Measurements from ENCODE around the gene FCAMR. TPM values are rescaled to one million over a fixed set of nuclear protein-coding genes. Genes with fewer than 3 reads are reported as not detected.

The FCAMR gene
- total RNA-seq, 1 experiment from 2014 or later, result not detected

DNA sequence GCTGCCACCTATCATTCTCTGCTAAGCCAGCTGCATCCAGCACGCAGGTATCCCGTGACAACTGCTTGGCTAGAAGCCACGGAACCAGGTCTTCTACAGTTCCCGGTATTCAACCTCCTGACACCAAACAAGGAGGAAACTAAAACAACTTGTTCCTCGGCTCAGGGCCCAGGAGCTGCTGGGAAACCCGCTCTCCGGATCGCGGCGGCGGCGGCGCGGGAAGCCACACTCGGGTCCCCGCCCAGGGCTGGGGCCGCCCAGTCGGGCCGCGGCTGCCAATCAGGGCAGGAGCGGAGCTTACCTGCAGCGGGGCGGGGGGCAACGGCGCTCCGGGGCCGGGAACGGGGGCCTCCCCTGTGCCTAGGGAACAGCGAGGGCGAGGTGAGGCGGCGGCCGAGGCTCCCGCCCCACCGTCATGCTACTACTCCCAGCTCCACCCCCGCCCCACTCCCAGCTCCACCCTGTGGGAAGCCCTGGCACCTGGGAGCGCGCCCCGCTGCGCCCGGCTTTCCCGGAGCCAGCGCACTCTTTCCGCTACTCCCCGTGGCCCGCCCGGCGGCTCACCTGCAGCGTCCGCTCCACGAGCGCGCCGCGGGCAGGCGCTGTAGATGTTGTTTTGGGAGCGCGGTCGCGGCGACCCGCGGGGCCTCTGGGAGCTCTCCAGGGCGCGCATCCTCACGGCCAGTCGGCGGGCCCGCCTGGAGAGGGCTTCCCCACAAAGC, 60.9 kb downstream of the FCAMR start (continued):
- TF ChIP-seq, protein P1, sequence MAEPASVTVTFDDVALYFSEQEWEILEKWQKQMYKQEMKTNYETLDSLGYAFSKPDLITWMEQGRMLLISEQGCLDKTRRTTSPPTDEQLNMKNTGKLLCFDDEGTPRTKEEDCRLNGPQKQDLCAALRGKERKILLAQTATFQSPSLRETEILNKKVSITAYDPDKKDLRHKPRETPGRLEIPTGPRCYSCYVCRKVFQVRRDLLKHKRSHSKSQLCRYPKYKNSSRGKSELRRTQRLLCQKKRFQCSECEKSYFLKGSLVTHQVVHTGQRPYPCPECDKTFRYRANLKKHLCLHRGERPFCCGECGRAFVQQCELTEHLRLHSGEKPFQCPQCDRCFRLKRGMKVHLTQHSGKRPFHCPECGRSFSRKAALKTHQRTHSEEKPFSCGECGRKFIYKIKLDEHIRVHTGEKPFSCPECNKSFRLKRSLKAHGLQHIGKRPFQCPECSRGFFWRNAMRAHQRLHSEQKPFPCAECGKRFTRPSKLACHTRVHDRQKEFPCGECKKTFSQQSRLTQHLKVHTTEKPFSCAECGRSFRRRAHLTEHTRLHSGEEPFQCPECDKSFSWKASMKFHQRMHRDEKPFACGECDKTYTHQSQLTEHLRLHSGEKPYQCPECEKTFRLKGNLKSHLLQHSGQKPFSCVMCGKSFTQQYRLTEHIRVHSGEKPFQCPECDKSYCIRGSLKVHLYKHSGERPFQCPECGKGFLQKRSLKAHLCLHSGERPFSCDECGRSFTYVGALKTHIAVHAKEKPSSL (CRISPR knock-in tag; conservative IDR thresholded peaks at IDR 0.05), result no peak
- TF ChIP-seq RELA (CRISPR knock-in tag; IDR thresholded peaks at IDR 0.05; ENCODE audit: borderline replicate concordance), result 0 out of 2 replicates have a peak, but pooled peaks have one; percentile 16
- TF ChIP-seq, protein P2, sequence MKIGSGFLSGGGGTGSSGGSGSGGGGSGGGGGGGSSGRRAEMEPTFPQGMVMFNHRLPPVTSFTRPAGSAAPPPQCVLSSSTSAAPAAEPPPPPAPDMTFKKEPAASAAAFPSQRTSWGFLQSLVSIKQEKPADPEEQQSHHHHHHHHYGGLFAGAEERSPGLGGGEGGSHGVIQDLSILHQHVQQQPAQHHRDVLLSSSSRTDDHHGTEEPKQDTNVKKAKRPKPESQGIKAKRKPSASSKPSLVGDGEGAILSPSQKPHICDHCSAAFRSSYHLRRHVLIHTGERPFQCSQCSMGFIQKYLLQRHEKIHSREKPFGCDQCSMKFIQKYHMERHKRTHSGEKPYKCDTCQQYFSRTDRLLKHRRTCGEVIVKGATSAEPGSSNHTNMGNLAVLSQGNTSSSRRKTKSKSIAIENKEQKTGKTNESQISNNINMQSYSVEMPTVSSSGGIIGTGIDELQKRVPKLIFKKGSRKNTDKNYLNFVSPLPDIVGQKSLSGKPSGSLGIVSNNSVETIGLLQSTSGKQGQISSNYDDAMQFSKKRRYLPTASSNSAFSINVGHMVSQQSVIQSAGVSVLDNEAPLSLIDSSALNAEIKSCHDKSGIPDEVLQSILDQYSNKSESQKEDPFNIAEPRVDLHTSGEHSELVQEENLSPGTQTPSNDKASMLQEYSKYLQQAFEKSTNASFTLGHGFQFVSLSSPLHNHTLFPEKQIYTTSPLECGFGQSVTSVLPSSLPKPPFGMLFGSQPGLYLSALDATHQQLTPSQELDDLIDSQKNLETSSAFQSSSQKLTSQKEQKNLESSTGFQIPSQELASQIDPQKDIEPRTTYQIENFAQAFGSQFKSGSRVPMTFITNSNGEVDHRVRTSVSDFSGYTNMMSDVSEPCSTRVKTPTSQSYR (CRISPR knock-in tag; IDR thresholded peaks at IDR 0.05), result no peak
- TF ChIP-seq, protein P3, sequence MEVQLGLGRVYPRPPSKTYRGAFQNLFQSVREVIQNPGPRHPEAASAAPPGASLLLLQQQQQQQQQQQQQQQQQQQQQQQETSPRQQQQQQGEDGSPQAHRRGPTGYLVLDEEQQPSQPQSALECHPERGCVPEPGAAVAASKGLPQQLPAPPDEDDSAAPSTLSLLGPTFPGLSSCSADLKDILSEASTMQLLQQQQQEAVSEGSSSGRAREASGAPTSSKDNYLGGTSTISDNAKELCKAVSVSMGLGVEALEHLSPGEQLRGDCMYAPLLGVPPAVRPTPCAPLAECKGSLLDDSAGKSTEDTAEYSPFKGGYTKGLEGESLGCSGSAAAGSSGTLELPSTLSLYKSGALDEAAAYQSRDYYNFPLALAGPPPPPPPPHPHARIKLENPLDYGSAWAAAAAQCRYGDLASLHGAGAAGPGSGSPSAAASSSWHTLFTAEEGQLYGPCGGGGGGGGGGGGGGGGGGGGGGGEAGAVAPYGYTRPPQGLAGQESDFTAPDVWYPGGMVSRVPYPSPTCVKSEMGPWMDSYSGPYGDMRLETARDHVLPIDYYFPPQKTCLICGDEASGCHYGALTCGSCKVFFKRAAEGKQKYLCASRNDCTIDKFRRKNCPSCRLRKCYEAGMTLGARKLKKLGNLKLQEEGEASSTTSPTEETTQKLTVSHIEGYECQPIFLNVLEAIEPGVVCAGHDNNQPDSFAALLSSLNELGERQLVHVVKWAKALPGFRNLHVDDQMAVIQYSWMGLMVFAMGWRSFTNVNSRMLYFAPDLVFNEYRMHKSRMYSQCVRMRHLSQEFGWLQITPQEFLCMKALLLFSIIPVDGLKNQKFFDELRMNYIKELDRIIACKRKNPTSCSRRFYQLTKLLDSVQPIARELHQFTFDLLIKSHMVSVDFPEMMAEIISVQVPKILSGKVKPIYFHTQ (CRISPR knock-in tag; IDR thresholded peaks at IDR 0.05), result no peak
- TF ChIP-seq, protein P4, sequence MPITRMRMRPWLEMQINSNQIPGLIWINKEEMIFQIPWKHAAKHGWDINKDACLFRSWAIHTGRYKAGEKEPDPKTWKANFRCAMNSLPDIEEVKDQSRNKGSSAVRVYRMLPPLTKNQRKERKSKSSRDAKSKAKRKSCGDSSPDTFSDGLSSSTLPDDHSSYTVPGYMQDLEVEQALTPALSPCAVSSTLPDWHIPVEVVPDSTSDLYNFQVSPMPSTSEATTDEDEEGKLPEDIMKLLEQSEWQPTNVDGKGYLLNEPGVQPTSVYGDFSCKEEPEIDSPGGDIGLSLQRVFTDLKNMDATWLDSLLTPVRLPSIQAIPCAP (CRISPR knock-in tag; IDR thresholded peaks at IDR 0.05), result no peak
- peak; percentile 75 for TF ChIP-seq ZNF423 (CRISPR knock-in tag; IDR thresholded peaks at IDR 0.05)
- TF ChIP-seq ATF1 (CRISPR knock-in tag; IDR thresholded peaks at IDR 0.05), result no peak
- no peak for TF ChIP-seq EMX1 (CRISPR knock-in tag; IDR thresholded peaks at IDR 0.05)
- TF ChIP-seq SOX15 (CRISPR knock-in tag; IDR thresholded peaks at IDR 0.05), result no peak
- TF ChIP-seq GRHL2 (CRISPR knock-in tag; IDR thresholded peaks at IDR 0.05; ENCODE audit: insufficient replicate concordance, severe bottlenecking), result no peak
- TF ChIP-seq, protein P5, sequence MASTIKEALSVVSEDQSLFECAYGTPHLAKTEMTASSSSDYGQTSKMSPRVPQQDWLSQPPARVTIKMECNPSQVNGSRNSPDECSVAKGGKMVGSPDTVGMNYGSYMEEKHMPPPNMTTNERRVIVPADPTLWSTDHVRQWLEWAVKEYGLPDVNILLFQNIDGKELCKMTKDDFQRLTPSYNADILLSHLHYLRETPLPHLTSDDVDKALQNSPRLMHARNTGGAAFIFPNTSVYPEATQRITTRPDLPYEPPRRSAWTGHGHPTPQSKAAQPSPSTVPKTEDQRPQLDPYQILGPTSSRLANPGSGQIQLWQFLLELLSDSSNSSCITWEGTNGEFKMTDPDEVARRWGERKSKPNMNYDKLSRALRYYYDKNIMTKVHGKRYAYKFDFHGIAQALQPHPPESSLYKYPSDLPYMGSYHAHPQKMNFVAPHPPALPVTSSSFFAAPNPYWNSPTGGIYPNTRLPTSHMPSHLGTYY (CRISPR knock-in tag; IDR thresholded peaks at IDR 0.05), result no peak
- no peak for TF ChIP-seq ZNF232 (CRISPR knock-in tag; IDR thresholded peaks at IDR 0.05)
- TF ChIP-seq, protein P6, sequence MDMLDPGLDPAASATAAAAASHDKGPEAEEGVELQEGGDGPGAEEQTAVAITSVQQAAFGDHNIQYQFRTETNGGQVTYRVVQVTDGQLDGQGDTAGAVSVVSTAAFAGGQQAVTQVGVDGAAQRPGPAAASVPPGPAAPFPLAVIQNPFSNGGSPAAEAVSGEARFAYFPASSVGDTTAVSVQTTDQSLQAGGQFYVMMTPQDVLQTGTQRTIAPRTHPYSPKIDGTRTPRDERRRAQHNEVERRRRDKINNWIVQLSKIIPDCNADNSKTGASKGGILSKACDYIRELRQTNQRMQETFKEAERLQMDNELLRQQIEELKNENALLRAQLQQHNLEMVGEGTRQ (CRISPR knock-in tag; IDR thresholded peaks at IDR 0.05), result no peak
- TF ChIP-seq ZNF138 (CRISPR knock-in tag; conservative IDR thresholded peaks at IDR 0.05), result no peak
- no peak for TF ChIP-seq TEAD4 (CRISPR knock-in tag; IDR thresholded peaks at IDR 0.05)
- TF ChIP-seq TP53 (CRISPR knock-in tag; IDR thresholded peaks at IDR 0.05), result no peak
- TF ChIP-seq, protein P7, sequence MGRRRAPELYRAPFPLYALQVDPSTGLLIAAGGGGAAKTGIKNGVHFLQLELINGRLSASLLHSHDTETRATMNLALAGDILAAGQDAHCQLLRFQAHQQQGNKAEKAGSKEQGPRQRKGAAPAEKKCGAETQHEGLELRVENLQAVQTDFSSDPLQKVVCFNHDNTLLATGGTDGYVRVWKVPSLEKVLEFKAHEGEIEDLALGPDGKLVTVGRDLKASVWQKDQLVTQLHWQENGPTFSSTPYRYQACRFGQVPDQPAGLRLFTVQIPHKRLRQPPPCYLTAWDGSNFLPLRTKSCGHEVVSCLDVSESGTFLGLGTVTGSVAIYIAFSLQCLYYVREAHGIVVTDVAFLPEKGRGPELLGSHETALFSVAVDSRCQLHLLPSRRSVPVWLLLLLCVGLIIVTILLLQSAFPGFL (CRISPR knock-in tag; IDR thresholded peaks at IDR 0.05; ENCODE audit: borderline replicate concordance), result no peak
- no peak for TF ChIP-seq NFYB (CRISPR knock-in tag; conservative IDR thresholded peaks at IDR 0.05; ENCODE audit: low read depth)
- TF ChIP-seq, protein P8, sequence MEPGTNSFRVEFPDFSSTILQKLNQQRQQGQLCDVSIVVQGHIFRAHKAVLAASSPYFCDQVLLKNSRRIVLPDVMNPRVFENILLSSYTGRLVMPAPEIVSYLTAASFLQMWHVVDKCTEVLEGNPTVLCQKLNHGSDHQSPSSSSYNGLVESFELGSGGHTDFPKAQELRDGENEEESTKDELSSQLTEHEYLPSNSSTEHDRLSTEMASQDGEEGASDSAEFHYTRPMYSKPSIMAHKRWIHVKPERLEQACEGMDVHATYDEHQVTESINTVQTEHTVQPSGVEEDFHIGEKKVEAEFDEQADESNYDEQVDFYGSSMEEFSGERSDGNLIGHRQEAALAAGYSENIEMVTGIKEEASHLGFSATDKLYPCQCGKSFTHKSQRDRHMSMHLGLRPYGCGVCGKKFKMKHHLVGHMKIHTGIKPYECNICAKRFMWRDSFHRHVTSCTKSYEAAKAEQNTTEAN (CRISPR knock-in tag; IDR thresholded peaks at IDR 0.05), result no peak

All from WTC11 (cell line).